C4-2B (cell line): ENCODE data around the gene NOP58.
"Not testable (repeated sequence)": the region's sequence is repeated elsewhere in the genome, so short reads cannot be mapped to it uniquely, and the experiment has no call there.

Experiments used
- H3K27ac ChIP-seq: fragments of 450-650 bp; 2 replicates; pipeline ENCODE4 v1.5.1; 2017
- CTCF ChIP-seq: fragments of 450-650 bp; conservative IDR thresholded peaks from 2 replicates; pipeline ENCODE4 v1.5.1; 2017; ENCODE audit warnings: mild to moderate bottlenecking
- ZFX ChIP-seq: fragments of 450-650 bp; IDR thresholded peaks from 2 replicates; pipeline ENCODE4 v1.6.1; 2017

The NOP58 gene, protein sequence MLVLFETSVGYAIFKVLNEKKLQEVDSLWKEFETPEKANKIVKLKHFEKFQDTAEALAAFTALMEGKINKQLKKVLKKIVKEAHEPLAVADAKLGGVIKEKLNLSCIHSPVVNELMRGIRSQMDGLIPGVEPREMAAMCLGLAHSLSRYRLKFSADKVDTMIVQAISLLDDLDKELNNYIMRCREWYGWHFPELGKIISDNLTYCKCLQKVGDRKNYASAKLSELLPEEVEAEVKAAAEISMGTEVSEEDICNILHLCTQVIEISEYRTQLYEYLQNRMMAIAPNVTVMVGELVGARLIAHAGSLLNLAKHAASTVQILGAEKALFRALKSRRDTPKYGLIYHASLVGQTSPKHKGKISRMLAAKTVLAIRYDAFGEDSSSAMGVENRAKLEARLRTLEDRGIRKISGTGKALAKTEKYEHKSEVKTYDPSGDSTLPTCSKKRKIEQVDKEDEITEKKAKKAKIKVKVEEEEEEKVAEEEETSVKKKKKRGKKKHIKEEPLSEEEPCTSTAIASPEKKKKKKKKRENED

GRCh38 chr2:202265467-202266277, at the start of gene NOP58:
TSS of gene NOP58 (plus strand) at chr2:202265763. CDS start at chr2:202265942, 179 bp downstream.
- peak within 1 kb of the TSS; percentile 91 for H3K27ac ChIP-seq
- TF ChIP-seq ZFX, result peak; percentile 59
- TF ChIP-seq CTCF, result no peak

- no peak overlapping the region for H3K27ac ChIP-seq
- no peak for TF ChIP-seq ZFX
- no peak for TF ChIP-seq CTCF
These were observed 43.7 kb upstream of the NOP58 start for GRCh38 chr2:202221873-202222272.

GRCh38 chr2:202237787-202238233, 27.8 kb upstream of the NOP58 start:
- peak overlapping the region; percentile 73 for H3K27ac ChIP-seq
- no peak for TF ChIP-seq CTCF
- TF ChIP-seq ZFX, result peak; percentile 45

DNA sequence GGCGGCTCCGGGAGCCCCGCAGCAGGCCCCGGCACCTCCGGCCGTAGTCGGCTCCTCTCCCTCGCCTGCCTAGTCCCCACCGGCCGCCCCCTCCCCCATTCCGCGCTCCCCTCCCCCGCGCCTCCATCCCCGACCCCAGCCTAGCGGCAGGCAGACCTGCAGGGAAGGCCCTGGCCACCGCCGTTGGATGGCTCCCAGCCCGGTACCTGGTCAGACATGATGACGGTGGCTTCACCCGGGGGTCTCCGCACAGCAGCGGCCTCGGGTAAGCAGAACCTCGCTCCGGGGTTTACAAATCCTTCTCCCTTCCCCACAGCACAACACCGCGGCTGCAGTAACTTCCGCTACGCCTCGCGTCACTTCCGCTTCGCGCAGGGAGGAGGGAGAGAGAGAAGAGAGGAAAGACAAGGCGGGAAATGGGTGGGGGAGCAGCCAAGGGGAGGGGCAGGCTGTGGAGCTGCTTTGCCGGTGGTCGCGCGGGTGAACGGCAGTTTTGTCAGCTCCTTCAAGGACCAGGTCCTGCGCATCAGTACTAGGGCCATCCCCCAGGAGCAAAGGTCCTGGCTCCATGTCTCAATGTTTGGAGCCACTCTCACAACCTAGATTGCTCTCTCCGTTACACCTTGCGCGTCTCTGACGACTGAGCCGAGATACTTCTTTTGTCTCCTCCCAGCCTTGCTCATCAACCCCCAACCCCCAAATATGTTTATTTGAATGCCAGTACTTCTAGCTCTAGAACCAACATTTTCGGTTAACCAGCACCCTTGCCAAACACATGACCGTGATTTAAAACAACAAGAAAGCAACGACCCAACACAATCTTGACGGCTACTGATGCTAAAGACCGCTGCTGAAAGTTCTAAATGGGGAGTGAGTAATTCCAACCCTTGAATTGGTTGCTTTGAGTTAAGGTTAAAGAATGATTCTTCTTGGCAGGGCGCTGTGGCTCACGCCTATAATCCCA, 27.0 kb upstream of the NOP58 start, which contains the start of gene SUMO1:
Gene SUMO1 (minus strand): TSS at position 364 of the 964 bp plus-strand sequence. CDS start 146 bp downstream, at position 218.
- TF ChIP-seq CTCF, result no peak
- peak within 1 kb of the TSS; percentile 73 for H3K27ac ChIP-seq

GRCh38 chr2:202247710-202248109, 17.9 kb upstream of the NOP58 start:
- not testable (repeated sequence) for H3K27ac ChIP-seq

DNA sequence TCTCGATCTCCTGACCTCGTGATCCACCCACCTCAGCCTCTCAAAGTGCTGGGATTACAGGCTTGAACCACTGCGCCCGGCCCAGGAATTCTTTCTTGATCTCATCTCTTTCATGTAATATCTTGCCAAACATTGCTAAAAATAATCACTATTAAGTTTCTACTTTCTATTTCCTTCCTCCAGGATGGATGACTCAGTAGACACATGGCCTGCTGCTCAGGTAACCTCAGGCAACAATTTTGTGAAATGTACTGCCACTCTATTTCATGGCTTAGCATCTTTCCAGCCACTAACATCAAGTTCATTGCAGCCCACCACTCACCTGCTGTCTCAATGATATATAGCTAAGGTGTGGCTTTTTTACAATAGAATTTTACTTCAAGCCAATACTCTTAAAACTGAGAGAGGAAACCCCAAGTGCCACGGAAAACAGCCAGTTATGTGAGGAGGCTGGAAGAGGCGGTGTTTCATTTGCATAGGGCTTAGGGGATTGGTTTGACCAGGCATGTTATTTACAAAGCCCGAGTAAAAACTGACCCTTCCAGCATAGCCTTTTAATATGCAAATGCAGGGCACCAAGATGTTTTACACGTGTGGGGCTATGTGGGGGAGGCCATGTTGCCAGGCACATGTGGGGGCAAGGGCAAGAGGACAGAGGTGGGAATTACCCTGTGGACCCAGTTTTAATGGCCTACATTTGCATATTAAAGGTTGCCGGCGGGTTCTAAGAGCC, 15.9 kb upstream of the NOP58 start:
- no peak overlapping the region for H3K27ac ChIP-seq
- TF ChIP-seq CTCF, result no peak
- no peak for TF ChIP-seq ZFX
